Measurements from ENCODE around the gene ZNF763.
"Not testable (repeated sequence)": the region's sequence is repeated elsewhere in the genome, so short reads cannot be mapped to it uniquely, and the experiment has no call there.

ZNF763 gene

GRCh38 chr19:11973019-11973810, 8.4 kb downstream of the ZNF763 start:
- no peak for ATAC-seq

- no peak for ATAC-seq
Observed at GRCh38 chr19:11978492-11979100, 13.8 kb downstream of the ZNF763 start.

GRCh38 chr19:11979527-11979926, 14.7 kb downstream of the ZNF763 start:
- ATAC-seq, result no peak

- no peak for ATAC-seq
Observed at GRCh38 chr19:11982526-11982925, 17.7 kb downstream of the ZNF763 start.

- ATAC-seq, result no peak
Observed at GRCh38 chr19:11984986-11985385, 20.1 kb downstream of the ZNF763 start.

GRCh38 chr19:11986754-11987153, 21.9 kb downstream of the ZNF763 start:
- ATAC-seq, result no peak

- peak; percentile 97 to 98 for ATAC-seq
Observed at GRCh38 chr19:11987405-11988281, 22.8 kb downstream of the ZNF763 start.

- no peak for ATAC-seq
Observed at GRCh38 chr19:11989112-11989456, 24.2 kb downstream of the ZNF763 start.

- not testable (repeated sequence) for ATAC-seq
Observed at GRCh38 chr19:11991921-11992320, 27.1 kb downstream of the ZNF763 start.

- ATAC-seq, result no peak
Observed at GRCh38 chr19:11995174-11995573, 30.3 kb downstream of the ZNF763 start.

GRCh38 chr19:12000152-12000981, 35.5 kb downstream of the ZNF763 start:
- ATAC-seq, result peak; percentile 90 to 91

- no peak for ATAC-seq
Observed at GRCh38 chr19:12015015-12015752, 50.3 kb downstream of the ZNF763 start.

GRCh38 chr19:12015753-12016116, 50.9 kb downstream of the ZNF763 start:
- no peak for ATAC-seq

Data from activated CD4-positive, CD25-positive, alpha-beta regulatory T cell treated with anti-CD3 and anti-CD28 coated beads, Interleukin-2, amount 50 U/mL, for 24 hours (primary cell).